Measurements from ENCODE around the gene TMEM106B. TPM values are rescaled to one million over a fixed set of nuclear protein-coding genes. Genes with fewer than 3 reads are reported as not detected.
"Not testable (repeated sequence)": the region's sequence is repeated elsewhere in the genome, so short reads cannot be mapped to it uniquely, and the experiment has no call there.

TMEM106B gene
- total RNA-seq, 2 experiments from 2014 or later = 24.6 to 27.0 TPM

GRCh38 chr7:12225017-12225416 is 13.9 kb downstream of the TMEM106B start:
- POLR2A ChIA-PET, CTCF ChIA-PET: not testable (repeated sequence)

- POLR2A ChIA-PET = no interaction called here
- CTCF ChIA-PET = no interaction called here
Measured at GRCh38 chr7:12226756-12227155, 15.7 kb downstream of the TMEM106B start.

GRCh38 chr7:12228024-12228423 is 16.9 kb downstream of the TMEM106B start:
- CTCF ChIA-PET = no interaction called here
- POLR2A ChIA-PET = no interaction called here

- CTCF ChIA-PET = no interaction called here
Measured at GRCh38 chr7:12229046-12229445, 18.0 kb downstream of the TMEM106B start.

GRCh38 chr7:12231097-12231496 is 20.0 kb downstream of the TMEM106B start:
- POLR2A ChIA-PET = no interaction called here
- CTCF ChIA-PET = no interaction called here

More at GRCh38 chr7:12229046-12229445, 18.0 kb downstream of the TMEM106B start:
- POLR2A ChIA-PET = no interaction called here

GRCh38 chr7:12233175-12233574 is 22.1 kb downstream of the TMEM106B start:
- ChIA-PET CTCF (no interaction called here), POLR2A (no interaction called here)

- POLR2A ChIA-PET = no interaction called here
- CTCF ChIA-PET = no interaction called here
Measured at GRCh38 chr7:12234334-12234865, 23.3 kb downstream of the TMEM106B start.

- ChIA-PET CTCF (no interaction called here), POLR2A (no interaction called here)
Measured at GRCh38 chr7:12235970-12236369, 24.9 kb downstream of the TMEM106B start.

- ChIA-PET CTCF (no interaction called here), POLR2A (no interaction called here)
Measured at GRCh38 chr7:12237007-12237406, 25.9 kb downstream of the TMEM106B start.

- POLR2A ChIA-PET = no interaction called here
- CTCF ChIA-PET = no interaction called here
Measured at GRCh38 chr7:12239806-12240205, 28.7 kb downstream of the TMEM106B start.

GRCh38 chr7:12244129-12244528 is 33.0 kb downstream of the TMEM106B start:
- ChIA-PET POLR2A (no interaction called here), CTCF (no interaction called here)

- CTCF ChIA-PET = no interaction called here
Measured at GRCh38 chr7:12244694-12245093, 33.6 kb downstream of the TMEM106B start.

GRCh38 chr7:12249706-12250105 is 38.6 kb downstream of the TMEM106B start:
- ChIA-PET POLR2A (no interaction called here), CTCF (no interaction called here)

More at GRCh38 chr7:12244694-12245093, 33.6 kb downstream of the TMEM106B start:
- POLR2A ChIA-PET = no interaction called here

- POLR2A ChIA-PET = no interaction called here
- CTCF ChIA-PET = no interaction called here
Measured at GRCh38 chr7:12250232-12250631, 39.1 kb downstream of the TMEM106B start.

- ChIA-PET CTCF (no interaction called here), POLR2A (no interaction called here)
Measured at GRCh38 chr7:12256090-12256489, 45.0 kb downstream of the TMEM106B start.

- ChIA-PET CTCF (no interaction called here), POLR2A (no interaction called here)
Measured at GRCh38 chr7:12257582-12257981, 46.5 kb downstream of the TMEM106B start.

GRCh38 chr7:12258074-12258473 is 47.0 kb downstream of the TMEM106B start:
- ChIA-PET POLR2A (no interaction called here), CTCF (no interaction called here)

GRCh38 chr7:12267542-12267941 is 56.4 kb downstream of the TMEM106B start:
- POLR2A ChIA-PET = no interaction called here
- CTCF ChIA-PET = no interaction called here

GRCh38 chr7:12269100-12269895 is 58.2 kb downstream of the TMEM106B start:
- CTCF ChIA-PET = no interaction called here
- POLR2A ChIA-PET = no interaction called here

- ChIA-PET POLR2A (no interaction called here), CTCF (no interaction called here)
Measured at GRCh38 chr7:12281038-12281437, 69.9 kb downstream of the TMEM106B start.

GRCh38 chr7:12287901-12288300 is 76.8 kb downstream of the TMEM106B start:
- POLR2A ChIA-PET = no interaction called here
- CTCF ChIA-PET = no interaction called here

- ChIA-PET POLR2A (no interaction called here), CTCF (no interaction called here)
Measured at GRCh38 chr7:12289996-12290395, 78.9 kb downstream of the TMEM106B start.
